HuH-7 (cell line): ENCODE data around the gene ITGAV.

Source experiments
- DNase-seq: peaks from one replicate; pipeline ENCODE4 v3.0.0; 2011; ENCODE audit warnings: low spot score

The ITGAV gene

DNA sequence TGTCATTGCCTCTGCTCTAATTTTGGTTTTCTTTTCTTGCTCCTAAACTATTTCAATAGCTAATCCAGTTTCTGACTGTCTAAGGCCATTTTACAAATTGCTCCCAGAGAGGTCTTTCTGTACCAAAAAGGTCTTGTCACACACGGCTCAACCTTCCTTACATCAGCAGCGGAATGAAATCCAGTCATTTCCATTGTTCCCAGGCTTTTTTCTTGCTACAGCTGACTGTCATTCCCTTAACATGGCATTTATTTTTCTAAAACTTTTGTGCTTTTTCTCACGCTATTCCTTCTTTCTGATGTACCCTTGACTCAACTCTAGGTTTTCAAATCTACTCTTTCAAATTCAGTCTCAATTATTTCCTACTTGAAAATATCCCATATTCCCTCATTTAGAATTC is 128.3 kb downstream of the ITGAV start:
- DNase-seq, result no peak

DNA sequence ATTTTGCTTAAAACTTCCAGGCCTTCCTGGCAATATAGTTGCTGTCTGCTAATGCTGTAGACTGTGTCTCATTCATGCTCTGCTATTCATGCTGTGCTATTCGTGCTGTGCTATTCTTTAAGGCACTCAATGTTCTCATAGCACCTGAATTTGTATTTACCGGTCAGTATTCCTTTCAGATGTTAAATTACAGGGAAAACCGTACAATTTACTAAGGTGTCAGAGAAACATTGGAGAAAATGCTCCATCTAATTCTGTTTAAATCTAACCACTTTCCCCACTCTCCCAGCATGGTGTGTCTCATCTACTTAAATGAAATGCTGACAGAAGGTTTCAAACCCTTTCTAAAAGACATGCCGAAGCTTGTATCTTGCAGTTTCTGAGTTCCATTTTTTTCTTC is 129.0 kb downstream of the ITGAV start:
- DNase-seq, result no peak

DNA sequence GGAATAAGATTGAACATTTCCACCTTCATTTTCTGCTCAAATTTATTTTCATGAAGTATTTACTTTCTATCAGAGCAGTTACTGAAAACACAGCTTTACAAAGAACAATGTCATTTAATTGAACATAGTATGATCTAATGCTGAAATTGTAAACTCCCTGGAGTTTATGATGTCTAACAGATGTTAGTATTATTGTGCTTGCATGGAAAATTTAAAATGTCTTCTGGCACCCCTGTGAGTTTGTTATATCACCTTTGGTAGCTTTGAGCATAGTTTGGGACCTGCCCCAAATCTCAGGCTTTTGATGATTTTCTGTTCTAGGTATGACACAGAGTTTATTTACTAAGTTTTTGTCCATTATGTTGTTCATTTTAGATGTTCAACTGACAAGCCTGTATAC is 132.1 kb downstream of the ITGAV start:
- DNase-seq, result no peak

DNA sequence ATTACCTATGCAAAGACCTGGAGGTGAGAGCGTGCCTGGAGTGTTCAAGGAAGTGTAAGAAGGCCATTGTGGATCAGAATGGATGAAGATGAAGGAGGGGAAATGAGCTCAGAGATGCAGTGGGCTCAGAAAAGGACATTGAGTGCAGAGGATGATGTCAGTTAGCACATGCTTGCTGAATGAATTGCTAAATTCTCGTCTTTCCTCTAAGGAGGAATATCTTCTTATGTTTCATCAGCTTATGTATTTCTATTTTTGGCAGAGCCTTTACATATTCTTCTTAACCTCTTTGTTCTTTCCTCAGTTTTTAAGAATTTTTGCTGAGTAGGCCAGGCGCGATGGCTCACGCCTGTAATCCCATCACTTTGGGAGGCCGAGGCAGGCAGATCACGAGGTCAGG is 134.9 kb downstream of the ITGAV start:
- DNase-seq, result no peak

DNA sequence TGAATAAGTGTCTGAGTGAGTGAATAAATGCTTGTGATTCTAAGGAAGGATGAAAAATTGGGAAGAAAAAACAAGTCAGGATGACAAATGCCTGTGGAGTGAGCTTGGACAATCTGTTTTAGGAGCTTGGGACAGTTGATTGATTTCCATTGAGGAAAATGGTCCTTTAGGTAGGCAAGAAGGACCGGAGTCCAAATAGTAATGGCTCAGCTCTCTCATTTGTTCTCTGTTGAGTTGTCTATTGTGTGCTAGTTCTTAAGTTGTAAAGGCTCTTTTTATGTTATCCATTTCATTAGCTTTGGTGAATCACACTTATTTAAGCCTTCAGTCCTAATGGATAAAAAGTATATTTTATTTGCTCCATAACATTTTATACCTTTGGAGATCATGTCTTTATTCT is 135.9 kb downstream of the ITGAV start:
- no peak for DNase-seq

- DNase-seq, result no peak
These were observed 137.1 kb downstream of the ITGAV start for GRCh38 chr2:186726938-186727337.

- DNase-seq, result no peak
These were observed 138.8 kb downstream of the ITGAV start for GRCh38 chr2:186728631-186729030.
